ENCODE data around the gene DIRAS1.

Gene DIRAS1

GRCh38 chr19:2755811-2756210 is 34.6 kb upstream of the DIRAS1 start:
- TF ChIP-seq CTCF (IDR thresholded peaks at IDR 0.05; ENCODE audit: low read length, missing control alignments): no peak

GRCh38 chr19:2755448-2755705 is 34.2 kb upstream of the DIRAS1 start:
- no peak for DNase-seq (ENCODE audit: low read depth)
- H3K4me3 ChIP-seq (replicated peaks; ENCODE audit: low read depth, low read length): no peak overlapping the region
- no peak for TF ChIP-seq CTCF (IDR thresholded peaks at IDR 0.05; ENCODE audit: low read length, missing control alignments)

More at GRCh38 chr19:2755811-2756210, 34.6 kb upstream of the DIRAS1 start:
- no peak overlapping the region for H3K4me3 ChIP-seq (replicated peaks; ENCODE audit: low read depth, low read length)
- no peak for DNase-seq (ENCODE audit: low read depth)

GRCh38 chr19:2754659-2755447 is 33.7 kb upstream of the DIRAS1 start:
- H3K4me3 ChIP-seq (replicated peaks; ENCODE audit: low read depth, low read length): no peak overlapping the region
- DNase-seq (ENCODE audit: low read depth): no peak
- TF ChIP-seq CTCF (IDR thresholded peaks at IDR 0.05; ENCODE audit: low read length, missing control alignments): no peak

GRCh38 chr19:2751438-2751830 is 30.3 kb upstream of the DIRAS1 start:
- no peak for TF ChIP-seq CTCF (IDR thresholded peaks at IDR 0.05; ENCODE audit: low read length, missing control alignments)
- H3K4me3 ChIP-seq (replicated peaks; ENCODE audit: low read depth, low read length): no peak overlapping the region

GRCh38 chr19:2750808-2751437 is 29.8 kb upstream of the DIRAS1 start:
- TF ChIP-seq CTCF (IDR thresholded peaks at IDR 0.05; ENCODE audit: low read length, missing control alignments): no peak
- no peak overlapping the region for H3K4me3 ChIP-seq (replicated peaks; ENCODE audit: low read depth, low read length)
- no peak for DNase-seq (ENCODE audit: low read depth)

More at GRCh38 chr19:2751438-2751830, 30.3 kb upstream of the DIRAS1 start:
- no peak for DNase-seq (ENCODE audit: low read depth)

GRCh38 chr19:2747349-2747748 is 26.2 kb upstream of the DIRAS1 start:
- no peak for TF ChIP-seq CTCF (IDR thresholded peaks at IDR 0.05; ENCODE audit: low read length, missing control alignments)
- H3K4me3 ChIP-seq (replicated peaks; ENCODE audit: low read depth, low read length): no peak overlapping the region
- DNase-seq (ENCODE audit: low read depth): no peak

GRCh38 chr19:2744113-2744512 is 22.9 kb upstream of the DIRAS1 start:
- no peak for DNase-seq (ENCODE audit: low read depth)
- no peak overlapping the region for H3K4me3 ChIP-seq (replicated peaks; ENCODE audit: low read depth, low read length)
- no peak for TF ChIP-seq CTCF (IDR thresholded peaks at IDR 0.05; ENCODE audit: low read length, missing control alignments)

Measured in fibroblast of pulmonary artery (primary cell).